HCT116 (cell line): ENCODE data around the gene BNC2. TPM values are rescaled to one million over a fixed set of nuclear protein-coding genes. Genes with fewer than 3 reads are reported as not detected.

ENCODE experiments used
- ATAC-seq: fragments of 200-7000 bp; cut with Tn5 transposase; 2 replicates; pipeline ENCODE4 v1.9.1; 2020; ENCODE audit warnings: mild to moderate bottlenecking, moderate library complexity
- BruUV-seq: library from RNA; stranded (reverse); fragments of 400-500 nt; replicated peaks from 2 replicates; lab custom pipeline; 2021; lab: Mats Ljungman, UMichigan
- CTCF ChIA-PET: fragments of 300-600 bp; sonication (Branson Sonifier 250); formaldehyde crosslinking; loops from one replicate; lab custom pipeline; 2021; ENCODE audit warnings: antibody characterized with exemption; lab: Charles Lee
- POLR2A ChIA-PET: fragments of 300-600, 350-600 bp; sonication (Branson Sonifier 250); formaldehyde crosslinking; loops from one replicate; lab custom pipeline; 2021; ENCODE audit warnings: antibody characterized with exemption; lab: Charles Lee
- RAD21 ChIA-PET, 2 experiments: fragments of 300-600 bp; sonication (Branson Sonifier 250); formaldehyde crosslinking; loops; one replicate each; lab custom pipeline; 2023; ENCODE audit warnings: low total read pairs in 2 of 2; ENCODE audit not compliant: uncharacterized antibody in 2 of 2, unreplicated experiment in 2 of 2, low non-redundant PET in 1 of 2; lab: Charles Lee
- DNase-seq: peaks from one replicate; pipeline ENCODE4 v3.0.0-alpha.2; 2010; ENCODE audit warnings: low read depth, low spot score
- H2AFZ ChIP-seq: fragments of 200-600 bp; shearing (Covaris generic), sonication (generic); 2 replicates; pipeline ENCODE4 v1.6.1; 2017; ENCODE audit warnings: low read depth, mixed run types, mixed read lengths, antibody characterized with exemption, low read length; ENCODE audit not compliant: poor library complexity, severe bottlenecking
- H3K27ac ChIP-seq: 2 replicates; pipeline ENCODE4 v1.5.1; 2012; ENCODE audit warnings: low read depth, low read length
- H3K27me3 ChIP-seq: fragments of 200-600 bp; sonication (generic); 2 replicates; pipeline ENCODE4 v1.6.1; 2016; ENCODE audit warnings: mixed run types, low read length, mixed read lengths; ENCODE audit not compliant: insufficient read depth
- H3K36me3 ChIP-seq, 2 experiments: fragments of 200-500 bp in 1 of 2; fragments of 200-600 bp in 1 of 2; sonication (Bioruptor generic) in 1 of 2; sonication (generic) in 1 of 2; 2 replicates each; pipeline versions ENCODE4 v1.5.1 to v1.6.1; 2014 to 2016; ENCODE audit warnings: low read length in 2 of 2, inconsistent platforms in 1 of 2, mixed read lengths in 1 of 2, mixed run types in 1 of 2; ENCODE audit not compliant: insufficient read depth in 2 of 2, control insufficient read depth in 1 of 2
- H3K4me1 ChIP-seq, 2 experiments: fragments of 200-600 bp in 1 of 2; sonication (generic) in 1 of 2; 2 replicates each; pipeline versions ENCODE4 v1.5.1 to v1.6.1; 2012 to 2017; ENCODE audit warnings: low read length in 2 of 2, inconsistent platforms in 1 of 2, mild to moderate bottlenecking in 1 of 2, mixed read lengths in 1 of 2, mixed run types in 1 of 2, moderate library complexity in 1 of 2; ENCODE audit not compliant: insufficient read depth in 2 of 2, control insufficient read depth in 1 of 2
- H3K4me2 ChIP-seq: fragments of 200-600 bp; sonication (generic); 2 replicates; pipeline ENCODE4 v1.6.1; 2017; ENCODE audit warnings: mixed run types, low read length, mixed read lengths
- H3K4me3 ChIP-seq, 2 experiments: fragments of 200-600 bp in 1 of 2; sonication (generic) in 1 of 2; replicated peaks in 1 of 2; 2 replicates each; pipeline ENCODE4 v1.5.1; 2011 to 2016; ENCODE audit warnings: low read length in 2 of 2, control low read depth in 1 of 2, low read depth in 1 of 2, mild to moderate bottlenecking in 1 of 2, mixed read lengths in 1 of 2, mixed run types in 1 of 2
- H3K79me2 ChIP-seq: fragments of 200-600 bp; sonication (generic); 2 replicates; pipeline ENCODE4 v1.6.1; 2017; ENCODE audit warnings: mild to moderate bottlenecking, mixed run types, low read length, moderate library complexity, mixed read lengths; ENCODE audit not compliant: insufficient read depth
- H3K9ac ChIP-seq: fragments of 200-600 bp; sonication (generic); 2 replicates; pipeline ENCODE4 v1.6.1; 2016; ENCODE audit warnings: low read length, mixed read lengths
- H3K9me2 ChIP-seq: fragments of 200-600 bp; sonication (generic), shearing (Covaris generic); 2 replicates; pipeline ENCODE4 v1.6.1; 2017; ENCODE audit warnings: mixed run types, mild to moderate bottlenecking, moderate library complexity; ENCODE audit not compliant: insufficient read depth
- H3K9me3 ChIP-seq, 2 experiments: fragments of 200-500 bp in 1 of 2; fragments of 200-600 bp in 1 of 2; sonication (Bioruptor generic) in 1 of 2; sonication (generic) in 1 of 2; 2 replicates each; pipeline ENCODE4 v1.6.1; 2014 to 2017; ENCODE audit warnings: low read length in 2 of 2, mixed read lengths in 2 of 2, inconsistent platforms in 1 of 2, low read depth in 1 of 2, mild to moderate bottlenecking in 1 of 2, mixed run types in 1 of 2, moderate library complexity in 1 of 2; ENCODE audit not compliant: control insufficient read depth in 1 of 2, insufficient read depth in 1 of 2
- H4K20me1 ChIP-seq: fragments of 200-600 bp; sonication (generic), shearing (Covaris generic); 2 replicates; pipeline ENCODE4 v1.6.1; 2017; ENCODE audit warnings: mixed run types, mild to moderate bottlenecking, moderate library complexity; ENCODE audit not compliant: insufficient read depth
- CBX3 ChIP-seq: IDR thresholded peaks from 2 replicates; pipeline ENCODE4 v1.6.1; 2012; ENCODE audit warnings: low read depth
- EGR1 ChIP-seq: IDR thresholded peaks from 2 replicates; pipeline ENCODE4 v1.6.1; 2012; ENCODE audit warnings: low read depth
- EZH2 ChIP-seq: fragments of 200-600 bp; sonication (generic); IDR thresholded peaks from 2 replicates; pipeline ENCODE4 v1.6.1; 2017; ENCODE audit warnings: antibody characterized with exemption, mixed run types
- FOSL1 ChIP-seq: IDR thresholded peaks from 2 replicates; pipeline ENCODE4 v1.6.1; 2012; ENCODE audit warnings: low read depth
- JUND ChIP-seq: IDR thresholded peaks from 2 replicates; pipeline ENCODE4 v1.6.1; 2012
- POLR2A ChIP-seq: IDR thresholded peaks from 2 replicates; pipeline ENCODE4 v1.7.0; 2011; ENCODE audit warnings: borderline replicate concordance; ENCODE audit not compliant: insufficient read depth, insufficient read length; ENCODE audit errors: extremely low read depth
- POLR2AphosphoS5 ChIP-seq: IDR thresholded peaks from 2 replicates; pipeline ENCODE4 v1.6.1; 2011; ENCODE audit warnings: mild to moderate bottlenecking, low read depth, low read length, moderate library complexity
- RAD21 ChIP-seq: IDR thresholded peaks from 2 replicates; pipeline ENCODE4 v1.6.1; 2012; ENCODE audit warnings: low read depth, mild to moderate bottlenecking
- SIN3A ChIP-seq: IDR thresholded peaks from 2 replicates; pipeline ENCODE4 v1.6.1; 2012; ENCODE audit warnings: low read depth
- SRF ChIP-seq: IDR thresholded peaks from 2 replicates; pipeline ENCODE4 v1.6.1; 2012; ENCODE audit warnings: low read depth
- TCF7L2 ChIP-seq: IDR thresholded peaks from 2 replicates; pipeline ENCODE4 v1.7.0; 2011; ENCODE audit warnings: borderline replicate concordance, inconsistent platforms; ENCODE audit not compliant: insufficient read depth, insufficient read length; ENCODE audit errors: extremely low read depth
- YY1 ChIP-seq: IDR thresholded peaks from 2 replicates; pipeline ENCODE4 v1.6.1; 2011; ENCODE audit warnings: low read length, low read depth, moderate library complexity, mild to moderate bottlenecking; ENCODE audit not compliant: insufficient replicate concordance; ENCODE audit errors: extremely low read depth
- ZFX ChIP-seq: fragments of 450-650 bp; IDR thresholded peaks from 2 replicates; pipeline ENCODE4 v1.6.1; 2017
- ZNF274 ChIP-seq: fragments of 200-500 bp; sonication (Bioruptor generic); IDR thresholded peaks from 2 replicates; pipeline ENCODE4 v1.6.1; 2014; ENCODE audit warnings: mild to moderate bottlenecking, low read depth, low read length, inconsistent platforms
- intact Hi-C: fragments of 100-400 bp; cut with micrococcal nuclease; formaldehyde crosslinking; loops from 2 replicates; pipeline ENCODE4 v1.10.0; 2022
- total RNA-seq: library from RNA; stranded (reverse); gene quantifications from one replicate; pipeline ENCODE4 v1.2.1, GENCODE V29; 2021; ENCODE audit not compliant: unreplicated experiment
- TF ChIP-seq, protein P1 (sequence below): IDR thresholded peaks from 2 replicates; pipeline ENCODE4 v1.6.1; 2012
- TF ChIP-seq, protein P2 (sequence below), 3 experiments: fragments of 200-600 bp in 1 of 3; sonication (generic) in 1 of 3; IDR thresholded peaks in 2 of 3; conservative IDR thresholded peaks in 1 of 3; 2 replicates each; pipeline ENCODE4 v1.5.1; 2012 to 2017; ENCODE audit warnings: low read depth in 2 of 3, low read length in 2 of 3, antibody characterized with exemption in 1 of 3, borderline replicate concordance in 1 of 3, control low read depth in 1 of 3, mild to moderate bottlenecking in 1 of 3, mixed read lengths in 1 of 3, mixed run types in 1 of 3, moderate library complexity in 1 of 3; ENCODE audit not compliant: insufficient read depth in 1 of 3
- TF ChIP-seq, protein P3 (sequence below): IDR thresholded peaks from 2 replicates; pipeline ENCODE4 v1.6.1; 2012

Gene BNC2
- total RNA-seq, 1 experiment from 2014 or later = 0.37 TPM

DNA sequence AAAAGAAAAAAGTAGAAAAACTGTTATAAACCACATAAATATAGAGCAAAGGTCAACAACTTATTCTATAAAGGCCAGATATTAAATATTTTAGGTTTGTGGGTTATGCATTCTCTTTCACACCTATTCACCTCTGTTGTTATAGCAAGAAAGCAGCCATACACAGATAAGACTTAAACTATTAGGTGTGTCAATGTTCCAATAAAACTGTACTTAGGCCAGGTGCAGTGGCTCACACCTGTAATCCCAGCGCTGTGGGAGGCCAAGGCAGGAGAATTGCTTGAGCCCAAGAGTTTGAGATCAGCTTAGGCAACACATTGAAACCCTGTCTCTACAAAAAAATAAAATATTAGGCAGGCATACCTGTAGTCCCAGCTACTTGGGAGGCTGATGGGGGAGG lies 314.7 kb downstream of the BNC2 start:
- no peak for ATAC-seq
- intact Hi-C loops = no loop called here
- CTCF ChIA-PET = no interaction called here

More for the DNA sequence above, 314.7 kb downstream of the BNC2 start:
- Histone ChIP-seq H2AFZ (no peak overlapping the region), H3K9me2 (no peaks in the 10 kb centered on the region), H3K9me3 (no peaks in the 10 kb centered on the region), H3K4me3 (no peak overlapping the region), H3K27me3 (peaks cover 4% of the 10 kb centered on the region; the same call in 1 of the 2 replicates), H4K20me1 (no peaks in the 10 kb centered on the region), H3K9ac (no peak overlapping the region), H3K79me2 (no peaks in the 10 kb centered on the region), H3K4me1 (no peaks in the 10 kb centered on the region), H3K4me2 (no peak overlapping the region), H3K36me3 (no peaks in the 10 kb centered on the region), H3K27ac (no peak overlapping the region)
- ChIA-PET POLR2A (no interaction called here), RAD21 (no interaction called here)
- BruUV-seq = no TSS peak
- no peak for DNase-seq
- no peak for TF ChIP-seq TCF7L2
- TF ChIP-seq CBX3 = no peak
- no peak for TF ChIP-seq ZNF274
- no peak for TF ChIP-seq SRF
- TF ChIP-seq, protein P1, sequence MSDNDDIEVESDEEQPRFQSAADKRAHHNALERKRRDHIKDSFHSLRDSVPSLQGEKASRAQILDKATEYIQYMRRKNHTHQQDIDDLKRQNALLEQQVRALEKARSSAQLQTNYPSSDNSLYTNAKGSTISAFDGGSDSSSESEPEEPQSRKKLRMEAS = no peak
- TF ChIP-seq SIN3A = no peak
- TF ChIP-seq FOSL1 = no peak
- no peak for TF ChIP-seq EZH2
- TF ChIP-seq, protein P2, sequence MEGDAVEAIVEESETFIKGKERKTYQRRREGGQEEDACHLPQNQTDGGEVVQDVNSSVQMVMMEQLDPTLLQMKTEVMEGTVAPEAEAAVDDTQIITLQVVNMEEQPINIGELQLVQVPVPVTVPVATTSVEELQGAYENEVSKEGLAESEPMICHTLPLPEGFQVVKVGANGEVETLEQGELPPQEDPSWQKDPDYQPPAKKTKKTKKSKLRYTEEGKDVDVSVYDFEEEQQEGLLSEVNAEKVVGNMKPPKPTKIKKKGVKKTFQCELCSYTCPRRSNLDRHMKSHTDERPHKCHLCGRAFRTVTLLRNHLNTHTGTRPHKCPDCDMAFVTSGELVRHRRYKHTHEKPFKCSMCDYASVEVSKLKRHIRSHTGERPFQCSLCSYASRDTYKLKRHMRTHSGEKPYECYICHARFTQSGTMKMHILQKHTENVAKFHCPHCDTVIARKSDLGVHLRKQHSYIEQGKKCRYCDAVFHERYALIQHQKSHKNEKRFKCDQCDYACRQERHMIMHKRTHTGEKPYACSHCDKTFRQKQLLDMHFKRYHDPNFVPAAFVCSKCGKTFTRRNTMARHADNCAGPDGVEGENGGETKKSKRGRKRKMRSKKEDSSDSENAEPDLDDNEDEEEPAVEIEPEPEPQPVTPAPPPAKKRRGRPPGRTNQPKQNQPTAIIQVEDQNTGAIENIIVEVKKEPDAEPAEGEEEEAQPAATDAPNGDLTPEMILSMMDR (IDR thresholded peaks at IDR 0.05 in 2 of 3, conservative IDR thresholded peaks at IDR 0.05 in 1 of 3; ENCODE audit: borderline replicate concordance in 1 of 3, insufficient read depth in 1 of 3, low read depth in 2 of 3, low read length in 2 of 3) = no peak
- TF ChIP-seq JUND = no peak
- TF ChIP-seq EGR1 = no peak
- TF ChIP-seq POLR2AphosphoS5 = no peak
- TF ChIP-seq RAD21 = no peak
- TF ChIP-seq, protein P3, sequence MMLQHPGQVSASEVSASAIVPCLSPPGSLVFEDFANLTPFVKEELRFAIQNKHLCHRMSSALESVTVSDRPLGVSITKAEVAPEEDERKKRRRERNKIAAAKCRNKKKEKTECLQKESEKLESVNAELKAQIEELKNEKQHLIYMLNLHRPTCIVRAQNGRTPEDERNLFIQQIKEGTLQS = no peak
- TF ChIP-seq YY1 = no peak
- no peak for TF ChIP-seq POLR2A
- no peak for TF ChIP-seq ZFX
